GM12865 (cell line): Measurements from ENCODE around the gene PDPR.
"Not testable (repeated sequence)": the region's sequence is repeated elsewhere in the genome, so short reads cannot be mapped to it uniquely, and the experiment has no call there.

Experiments
- DNase-seq: peaks from one replicate; pipeline ENCODE4 v3.0.0; 2010; ENCODE audit warnings: low read depth
- H3K4me3 ChIP-seq: 2 replicates; pipeline ENCODE4 v1.5.1; 2011; ENCODE audit warnings: mild to moderate bottlenecking, low read depth, low read length, control low read depth
- CTCF ChIP-seq: IDR thresholded peaks from 2 replicates; pipeline ENCODE4 v1.5.1; 2011; ENCODE audit warnings: low read length, control low read depth, low read depth, inconsistent platforms; ENCODE audit not compliant: insufficient read depth; ENCODE audit errors: missing control alignments

The PDPR gene

GRCh38 chr16:70152578-70153302 is 38.6 kb downstream of the PDPR start:
- TF ChIP-seq CTCF, result no peak
- no peak overlapping the region for H3K4me3 ChIP-seq
- no peak for DNase-seq

- not testable (repeated sequence) for DNase-seq, H3K4me3 ChIP-seq
Measured at GRCh38 chr16:70154736-70155135, 40.6 kb downstream of the PDPR start.

GRCh38 chr16:70156207-70156978 is 42.3 kb downstream of the PDPR start:
- no peak for TF ChIP-seq CTCF
- no peak overlapping the region for H3K4me3 ChIP-seq
- DNase-seq, result no peak

GRCh38 chr16:70157105-70157476 is 43.0 kb downstream of the PDPR start:
- TF ChIP-seq CTCF, result no peak
- DNase-seq, result no peak
- no peak overlapping the region for H3K4me3 ChIP-seq

GRCh38 chr16:70157477-70158260 is 43.5 kb downstream of the PDPR start:
- no peak for TF ChIP-seq CTCF
- no peak overlapping the region for H3K4me3 ChIP-seq
- DNase-seq, result no peak

- no peak for DNase-seq
- H3K4me3 ChIP-seq, result no peak overlapping the region
- no peak for TF ChIP-seq CTCF
Measured at GRCh38 chr16:70158261-70158939, 44.3 kb downstream of the PDPR start.
